ENCODE results near the gene TMEM176B.
"Not testable (repeated sequence)": the region's sequence is repeated elsewhere in the genome, so short reads cannot be mapped to it uniquely, and the experiment has no call there.

The TMEM176B gene

GRCh38 chr7:150820578-150821198 is 20.5 kb upstream of the TMEM176B start:
- no peak for DNase-seq

DNA sequence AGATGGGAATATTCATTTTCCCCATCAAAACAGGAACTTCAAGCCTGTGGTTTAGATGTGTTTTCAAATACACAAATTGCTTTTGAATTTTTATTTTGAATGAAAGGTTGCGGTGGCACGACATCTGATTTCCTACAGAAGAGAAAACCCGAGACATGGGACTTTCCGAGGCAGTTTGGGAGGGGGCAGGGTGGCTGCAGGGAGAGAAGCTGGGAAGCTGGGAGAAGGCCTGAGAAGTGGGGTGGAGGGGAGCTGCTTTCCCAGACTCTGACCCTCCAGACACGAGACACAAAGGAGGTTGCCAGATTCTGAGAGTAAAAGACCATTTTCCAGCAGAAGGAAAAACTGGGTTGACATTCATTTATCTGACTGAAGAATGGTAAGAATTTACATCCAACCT is 20.0 kb upstream of the TMEM176B start:
- DNase-seq: no peak

- DNase-seq: peak; percentile 1
Observed at GRCh38 chr7:150818971-150819370, 18.8 kb upstream of the TMEM176B start.

DNA sequence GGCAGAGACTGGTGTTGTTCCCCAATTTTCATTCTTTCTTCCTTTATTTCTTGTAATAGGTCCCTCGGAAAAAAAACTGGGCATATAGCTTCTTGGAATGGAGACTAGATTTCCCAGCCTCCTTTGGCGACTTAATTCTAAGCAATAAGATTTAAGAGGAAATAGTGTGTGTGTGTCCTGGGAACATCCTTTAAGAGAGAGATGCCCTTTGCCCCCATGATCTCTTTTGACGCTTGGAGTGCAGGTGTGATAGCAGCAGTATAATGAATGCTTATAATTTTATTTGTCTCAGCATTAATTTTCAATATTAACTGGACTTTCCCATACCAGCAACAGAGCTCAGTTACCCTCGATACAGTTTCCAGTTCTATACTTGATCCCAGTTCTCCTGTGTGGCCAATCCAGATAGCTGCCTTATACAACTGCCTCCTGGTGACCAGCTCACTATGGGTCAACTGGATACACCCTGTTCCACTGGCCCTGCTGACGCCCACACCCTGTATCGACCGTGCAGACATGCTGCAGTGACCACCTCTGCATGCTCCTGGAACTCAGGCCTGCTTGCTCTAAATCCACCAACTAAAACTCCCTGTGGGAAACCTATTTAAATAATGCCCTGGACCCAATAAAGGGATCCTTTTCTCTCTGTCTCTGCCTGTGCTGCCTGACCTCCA is 14.3 kb upstream of the TMEM176B start:
- no peak for DNase-seq

GRCh38 chr7:150807616-150808438 is 7.7 kb upstream of the TMEM176B start:
- DNase-seq: not testable (repeated sequence)

DNA sequence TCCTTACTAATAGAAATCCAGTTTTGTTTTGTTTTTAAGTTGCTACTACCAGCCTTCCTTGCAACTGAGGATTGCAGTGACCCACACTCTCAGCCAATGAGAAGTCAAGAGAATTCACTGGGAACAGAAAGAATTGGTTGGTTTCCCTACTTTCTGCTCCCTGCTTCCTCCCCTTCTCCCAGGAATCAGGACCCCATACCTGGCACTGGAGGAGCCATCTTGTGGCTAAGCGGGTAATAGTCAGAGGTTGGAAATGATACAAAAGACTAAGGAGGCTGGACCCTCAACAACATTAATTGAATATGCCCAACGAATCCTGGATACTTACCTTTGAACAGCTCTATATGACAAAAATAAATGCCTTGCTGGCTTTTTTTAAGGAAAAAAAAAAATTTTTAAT is 6.7 kb upstream of the TMEM176B start:
- DNase-seq: no peak

GRCh38 chr7:150806454-150806853 is 6.3 kb upstream of the TMEM176B start:
- no peak for DNase-seq

- DNase-seq: no peak
Observed at GRCh38 chr7:150805864-150806263, 5.7 kb upstream of the TMEM176B start.

DNA sequence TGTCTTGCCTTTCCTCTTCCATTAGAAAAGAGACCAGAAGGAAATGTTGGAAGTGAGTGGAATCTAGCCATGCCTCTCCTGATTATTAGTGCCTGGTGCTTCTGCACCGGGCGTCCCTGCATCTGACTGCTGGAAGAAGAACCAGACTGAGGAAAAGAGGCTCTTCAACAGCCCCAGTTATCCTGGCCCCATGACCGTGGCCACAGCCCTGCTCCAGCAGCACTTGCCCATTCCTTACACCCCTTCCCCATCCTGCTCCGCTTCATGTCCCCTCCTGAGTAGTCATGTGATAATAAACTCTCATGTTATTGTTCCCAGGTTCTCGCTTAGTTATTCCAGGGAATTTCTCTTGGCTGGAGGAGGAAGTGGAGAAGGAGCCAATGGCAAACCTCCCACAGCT is 4.6 kb upstream of the TMEM176B start:
- DNase-seq: no peak

- no peak for DNase-seq
Observed at GRCh38 chr7:150803161-150803860, 3.1 kb upstream of the TMEM176B start.

DNA sequence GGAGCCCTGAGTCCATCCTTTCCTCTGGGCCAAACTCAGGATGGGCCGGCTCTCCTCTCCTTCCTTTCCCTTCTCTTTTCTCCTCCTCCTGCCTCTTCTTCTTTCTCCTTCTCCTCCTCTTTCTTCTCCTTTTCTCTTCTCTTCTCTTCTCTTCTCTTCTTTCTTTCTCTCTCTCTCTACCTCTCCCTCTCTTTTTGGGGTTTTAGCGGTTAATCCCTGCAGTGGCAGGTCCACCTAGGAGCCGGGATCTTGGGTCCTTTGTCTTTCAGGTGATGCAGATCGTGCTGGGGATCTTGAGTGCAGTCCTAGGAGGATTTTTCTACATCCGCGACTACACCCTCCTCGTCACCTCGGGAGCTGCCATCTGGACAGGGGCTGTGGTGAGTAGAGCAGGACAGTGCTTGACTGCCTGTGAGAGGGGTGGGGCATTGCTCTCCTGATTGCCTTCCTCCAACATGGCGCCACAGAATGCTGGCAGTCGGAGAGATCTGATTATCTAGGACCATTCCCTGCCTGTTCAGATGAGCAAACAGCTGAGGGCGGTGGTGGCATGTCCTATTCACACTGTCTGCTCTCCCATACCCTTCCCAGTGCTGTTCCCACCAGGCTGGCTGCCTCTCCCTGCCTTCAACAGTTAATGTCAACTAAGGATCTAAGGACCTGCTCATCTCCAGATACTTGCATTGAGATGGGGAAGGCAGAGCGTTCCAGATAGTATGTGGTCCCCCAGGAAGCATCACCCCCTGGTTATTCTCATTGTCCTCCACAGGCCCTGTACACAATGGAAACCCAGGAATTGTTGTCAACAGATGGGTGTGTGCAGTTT is 2.0 kb upstream of the TMEM176B start:
- no peak for DNase-seq

- no peak for DNase-seq
Observed at GRCh38 chr7:150801242-150801945, 1.2 kb upstream of the TMEM176B start.

DNA sequence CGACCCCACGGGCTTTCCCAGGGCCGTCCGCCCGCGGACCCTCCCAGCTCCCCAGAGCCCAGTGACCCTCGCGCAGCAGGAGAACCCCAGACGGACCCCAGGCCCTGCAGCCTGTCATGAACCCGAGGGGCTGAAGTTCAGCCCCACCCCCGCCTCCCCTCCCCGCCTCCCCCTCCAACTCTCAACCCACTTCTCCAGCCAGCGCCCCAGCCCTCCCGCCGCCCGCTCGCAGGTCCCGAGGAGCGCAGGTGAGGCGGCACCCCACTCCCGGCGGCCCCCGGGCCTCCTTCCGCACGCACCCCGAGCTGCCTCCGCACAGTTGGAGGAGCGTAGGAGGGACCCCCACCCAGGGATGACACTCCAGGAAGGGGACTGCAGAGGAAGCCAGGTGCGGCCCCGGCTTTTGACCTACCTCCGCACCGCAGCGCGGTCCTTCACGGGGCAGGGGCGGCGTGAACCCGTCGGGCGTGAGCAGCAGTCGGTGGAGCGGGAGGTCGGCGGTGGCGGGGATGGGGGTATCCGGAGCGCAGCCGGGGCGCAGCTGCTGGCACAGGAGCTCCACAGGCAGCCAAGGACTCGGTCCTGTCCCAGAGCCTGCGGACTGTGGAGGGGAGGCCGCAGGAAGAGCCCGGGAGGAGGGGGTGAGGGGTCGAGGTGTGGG is 547 bp upstream of the TMEM176B start, which contains the start of gene TMEM176A:
TSS of gene TMEM176A (plus strand) at position 189 of the 661 bp plus-strand sequence. CDS start 782 bp downstream, outside the sequence.
- no peak for DNase-seq

- DNase-seq: no peak
Observed at GRCh38 chr7:150799156-150799555, 1.0 kb downstream of the TMEM176B start.

DNA sequence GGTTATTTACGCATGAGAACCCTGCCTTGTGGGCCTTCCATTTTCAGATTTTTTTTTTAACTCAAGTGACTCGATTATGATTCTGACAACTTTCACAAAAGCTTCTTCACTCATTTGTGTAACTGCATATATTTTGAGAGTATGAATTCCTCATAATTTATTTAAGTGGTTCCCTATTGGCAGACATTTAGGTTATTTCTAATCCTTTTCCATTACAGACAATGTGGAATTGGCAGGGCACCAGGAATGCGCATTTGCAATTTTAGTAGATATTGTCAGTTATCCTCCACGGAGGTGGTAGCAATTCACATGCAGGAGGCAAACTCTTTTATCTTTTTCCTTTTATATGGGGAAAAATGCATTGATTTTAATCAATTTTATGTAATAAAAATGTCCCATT is 2.5 kb downstream of the TMEM176B start:
- DNase-seq: no peak

GRCh38 chr7:150793569-150794238 is 6.5 kb downstream of the TMEM176B start:
- no peak for DNase-seq

DNA sequence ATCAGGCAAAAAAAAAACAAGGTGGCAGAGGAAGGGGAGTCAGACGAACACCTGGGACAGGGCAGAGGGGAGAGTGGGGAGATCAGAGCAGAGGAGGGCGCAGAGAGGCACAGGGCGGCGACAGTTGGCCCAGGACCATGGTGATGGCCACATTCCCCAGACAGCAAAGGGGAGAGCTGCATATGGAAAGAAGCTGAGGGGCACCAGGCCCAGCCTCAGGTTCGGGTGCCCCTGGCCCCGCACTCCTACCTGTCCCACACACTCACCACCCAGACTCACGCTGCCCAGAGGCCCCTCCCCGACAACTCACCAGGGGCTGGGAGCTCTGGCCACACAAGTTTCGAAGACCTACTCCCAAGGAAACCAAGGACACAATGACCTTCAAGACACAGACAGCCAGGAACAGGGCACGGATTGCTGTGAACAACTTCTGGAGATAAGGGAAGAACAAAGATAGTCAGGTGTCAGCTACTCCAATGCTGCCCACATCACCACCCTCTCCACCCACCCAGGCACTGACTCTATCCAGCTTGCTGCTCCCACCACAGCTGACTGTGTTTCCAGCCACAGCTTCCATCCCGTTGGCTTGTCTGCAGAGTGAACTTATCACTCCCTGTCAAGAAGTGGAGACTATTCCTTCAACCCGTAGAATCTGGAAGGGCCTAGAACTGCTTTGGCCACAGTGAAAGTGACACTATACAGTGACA is 8.3 kb downstream of the TMEM176B start:
- no peak for DNase-seq

DNA sequence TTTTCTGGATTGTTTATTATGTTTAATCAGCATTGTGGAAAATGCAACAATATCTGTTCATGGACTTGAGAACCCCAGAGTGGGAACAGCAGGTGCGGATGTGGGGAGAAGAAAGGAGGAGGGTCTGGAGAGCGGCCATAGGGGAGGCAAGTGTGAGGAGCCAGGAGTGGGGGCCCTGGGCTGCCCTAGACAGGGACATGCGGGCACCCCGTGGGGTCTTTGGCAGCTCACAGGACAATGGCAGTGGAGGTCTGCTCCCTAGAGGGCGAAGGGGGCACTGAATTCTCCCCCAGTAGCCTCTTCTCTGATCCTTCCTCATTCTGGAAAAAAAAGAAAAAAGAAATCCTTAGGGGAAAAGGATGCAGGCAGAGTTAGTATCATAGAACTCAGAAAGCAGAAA is 8.9 kb downstream of the TMEM176B start:
- no peak for DNase-seq

GRCh38 chr7:150790416-150791075 is 9.6 kb downstream of the TMEM176B start:
- DNase-seq: no peak

Measured in activated CD4-positive, alpha-beta T cell treated with anti-CD3 and anti-CD28 coated beads, Interleukin-2, amount 50 U/mL, for 16 hours (primary cell).